ENCODE measurements around the gene SELENOI.
A peak's percentile ranks its signal among the peaks of the same experiment; 100 is the strongest.

Gene SELENOI

GRCh38 chr2:26412091-26412673 is 66.2 kb downstream of the SELENOI start:
- peak in 1 of 2 experiments; percentile 15 for DNase-seq (ENCODE audit: low read depth in 1 of 2, low spot score in 1 of 2)
- TF ChIP-seq JUND (IDR thresholded peaks at IDR 0.05; ENCODE audit: low read depth) = no peak
- in situ Hi-C loops (cut with HindIII; ENCODE audit: low pct_unique_long_range_greater_than_20kb, low sequenced_read_pairs) = no loop called here

- no peak for TF ChIP-seq JUND (IDR thresholded peaks at IDR 0.05; ENCODE audit: low read depth)
- DNase-seq (ENCODE audit: low read depth in 1 of 2, low spot score in 1 of 2) = peak in 1 of 2 experiments; percentile 5
- in situ Hi-C loops (cut with HindIII; ENCODE audit: low pct_unique_long_range_greater_than_20kb, low sequenced_read_pairs) = no loop called here
Measured at GRCh38 chr2:26414311-26414710, 68.4 kb downstream of the SELENOI start.

GRCh38 chr2:26421961-26422360 is 76.0 kb downstream of the SELENOI start:
- no peak for TF ChIP-seq JUND (IDR thresholded peaks at IDR 0.05; ENCODE audit: low read depth)
- in situ Hi-C loops (cut with HindIII; ENCODE audit: low pct_unique_long_range_greater_than_20kb, low sequenced_read_pairs) = no loop called here
- no peak for DNase-seq (ENCODE audit: low read depth in 1 of 2, low spot score in 1 of 2)

- DNase-seq (ENCODE audit: low read depth in 1 of 2, low spot score in 1 of 2) = no peak
- in situ Hi-C loops (cut with HindIII; ENCODE audit: low pct_unique_long_range_greater_than_20kb, low sequenced_read_pairs) = no loop called here
- no peak for TF ChIP-seq JUND (IDR thresholded peaks at IDR 0.05; ENCODE audit: low read depth)
Measured at GRCh38 chr2:26422947-26423629, 77.1 kb downstream of the SELENOI start.

GRCh38 chr2:26423750-26424149 is 77.8 kb downstream of the SELENOI start:
- TF ChIP-seq JUND (IDR thresholded peaks at IDR 0.05; ENCODE audit: low read depth) = no peak

GRCh38 chr2:26424221-26424620 is 78.3 kb downstream of the SELENOI start:
- DNase-seq (ENCODE audit: low read depth in 1 of 2, low spot score in 1 of 2) = no peak
- in situ Hi-C loops (cut with HindIII; ENCODE audit: low pct_unique_long_range_greater_than_20kb, low sequenced_read_pairs) = no loop called here
- TF ChIP-seq JUND (IDR thresholded peaks at IDR 0.05; ENCODE audit: low read depth) = no peak

More at GRCh38 chr2:26423750-26424149, 77.8 kb downstream of the SELENOI start:
- no peak for DNase-seq (ENCODE audit: low read depth in 1 of 2, low spot score in 1 of 2)
- in situ Hi-C loops (cut with HindIII; ENCODE audit: low pct_unique_long_range_greater_than_20kb, low sequenced_read_pairs) = no loop called here

- no peak for DNase-seq (ENCODE audit: low read depth in 1 of 2, low spot score in 1 of 2)
- TF ChIP-seq JUND (IDR thresholded peaks at IDR 0.05; ENCODE audit: low read depth) = no peak
- in situ Hi-C loops (cut with HindIII; ENCODE audit: low pct_unique_long_range_greater_than_20kb, low sequenced_read_pairs) = no loop called here
Measured at GRCh38 chr2:26428846-26429245, 82.9 kb downstream of the SELENOI start.

GRCh38 chr2:26429779-26430578 is 84.0 kb downstream of the SELENOI start:
- no peak for TF ChIP-seq JUND (IDR thresholded peaks at IDR 0.05; ENCODE audit: low read depth)
- in situ Hi-C loops (cut with HindIII; ENCODE audit: low pct_unique_long_range_greater_than_20kb, low sequenced_read_pairs) = no loop called here
- DNase-seq (ENCODE audit: low read depth in 1 of 2, low spot score in 1 of 2) = no peak

GRCh38 chr2:26430826-26431225 is 84.9 kb downstream of the SELENOI start:
- no peak for DNase-seq (ENCODE audit: low read depth in 1 of 2, low spot score in 1 of 2)
- in situ Hi-C loops (cut with HindIII; ENCODE audit: low pct_unique_long_range_greater_than_20kb, low sequenced_read_pairs) = no loop called here
- TF ChIP-seq JUND (IDR thresholded peaks at IDR 0.05; ENCODE audit: low read depth) = no peak

GRCh38 chr2:26432363-26432762 is 86.4 kb downstream of the SELENOI start:
- in situ Hi-C loops (cut with HindIII; ENCODE audit: low pct_unique_long_range_greater_than_20kb, low sequenced_read_pairs) = no loop called here
- TF ChIP-seq JUND (IDR thresholded peaks at IDR 0.05; ENCODE audit: low read depth) = no peak
- no peak for DNase-seq (ENCODE audit: low read depth in 1 of 2, low spot score in 1 of 2)

- in situ Hi-C loops (cut with HindIII; ENCODE audit: low pct_unique_long_range_greater_than_20kb, low sequenced_read_pairs) = no loop called here
- no peak for DNase-seq (ENCODE audit: low read depth in 1 of 2, low spot score in 1 of 2)
Measured at GRCh38 chr2:26432859-26433258, 86.9 kb downstream of the SELENOI start.

GRCh38 chr2:26435106-26435505 is 89.2 kb downstream of the SELENOI start:
- no peak for TF ChIP-seq JUND (IDR thresholded peaks at IDR 0.05; ENCODE audit: low read depth)
- in situ Hi-C loops (cut with HindIII; ENCODE audit: low pct_unique_long_range_greater_than_20kb, low sequenced_read_pairs) = no loop called here
- no peak for DNase-seq (ENCODE audit: low read depth in 1 of 2, low spot score in 1 of 2)

More at GRCh38 chr2:26432859-26433258, 86.9 kb downstream of the SELENOI start:
- no peak for TF ChIP-seq JUND (IDR thresholded peaks at IDR 0.05; ENCODE audit: low read depth)

- no peak for TF ChIP-seq JUND (IDR thresholded peaks at IDR 0.05; ENCODE audit: low read depth)
- in situ Hi-C loops (cut with HindIII; ENCODE audit: low pct_unique_long_range_greater_than_20kb, low sequenced_read_pairs) = no loop called here
- DNase-seq (ENCODE audit: low read depth in 1 of 2, low spot score in 1 of 2) = no peak
Measured at GRCh38 chr2:26438526-26438925, 92.6 kb downstream of the SELENOI start.
